A549 (cell line): Measurements from ENCODE around the gene KLF6. TPM values are rescaled to one million over a fixed set of nuclear protein-coding genes. Genes with fewer than 3 reads are reported as not detected.
A peak's percentile ranks its signal among the peaks of the same experiment; 100 is the strongest.

Experiments used
- BHLHE40 ChIP-seq: IDR thresholded peaks from 2 replicates; pipeline ENCODE4 v1.6.1; 2012; ENCODE audit warnings: low read depth, low read length, inconsistent platforms
- CBX8 ChIP-seq: fragments of 200-600 bp; sonication (generic); IDR thresholded peaks from 2 replicates; pipeline ENCODE4 v1.6.1; 2016
- CEBPB ChIP-seq, 2 experiments: fragments of >200 bp in 1 of 2; sonication (Bioruptor Twin) in 1 of 2; formaldehyde crosslinking in 1 of 2; IDR thresholded peaks; 2 replicates each; pipeline ENCODE4 v1.6.1; 2012 to 2016
- CHD4 ChIP-seq: fragments of 200-600 bp; sonication (generic); IDR thresholded peaks from 2 replicates; pipeline ENCODE4 v1.6.1; 2016; ENCODE audit warnings: antibody characterized with exemption, mild to moderate bottlenecking, borderline replicate concordance
- EHF ChIP-seq: fragments of 250-450 bp; sonication (Bioruptor Pico); IDR thresholded peaks from 2 replicates; pipeline ENCODE4 v1.5.0; 2020; ENCODE audit warnings: mild to moderate bottlenecking
- EHMT2 ChIP-seq: fragments of 200-600 bp; sonication (generic); IDR thresholded peaks from 2 replicates; pipeline ENCODE4 v1.6.1; 2016; ENCODE audit warnings: antibody characterized with exemption, low read depth, mild to moderate bottlenecking, moderate library complexity
- ESRRA ChIP-seq: fragments of 150-350 bp; IDR thresholded peaks from 2 replicates; pipeline ENCODE4 v1.6.1; 2014; ENCODE audit warnings: mild to moderate bottlenecking, low read length, borderline replicate concordance
- FOSB ChIP-seq: fragments of 250-450 bp; sonication (Bioruptor Pico); IDR thresholded peaks from 2 replicates; pipeline ENCODE4 v1.5.0; 2020; ENCODE audit warnings: mild to moderate bottlenecking, moderate library complexity
- FOSL2 ChIP-seq, 2 experiments: fragments of 450-650 bp in 1 of 2; fragments of >200 bp in 1 of 2; sonication (Bioruptor Twin) in 1 of 2; formaldehyde crosslinking; IDR thresholded peaks; 2 replicates each; pipeline versions ENCODE4 v1.5.0 to v1.6.1; 2016 to 2020; ENCODE audit warnings: mild to moderate bottlenecking in 1 of 2, moderate library complexity in 1 of 2
- FOXS1 ChIP-seq: fragments of 250-450 bp; sonication (Bioruptor Pico); IDR thresholded peaks from 2 replicates; pipeline ENCODE4 v1.5.0; 2020; ENCODE audit warnings: mild to moderate bottlenecking, moderate library complexity
- HOXA7 ChIP-seq: fragments of 250-450 bp; sonication (Bioruptor Pico); IDR thresholded peaks from 2 replicates; pipeline ENCODE4 v1.5.0; 2020; ENCODE audit warnings: mild to moderate bottlenecking, moderate library complexity
- JUN ChIP-seq, 2 experiments: fragments of >200 bp; sonication (Bioruptor Twin); formaldehyde crosslinking; IDR thresholded peaks; 2 replicates in 1 of 2; 3 replicates in 1 of 2; pipeline ENCODE4 v1.6.1; 2016 to 2017
- JUNB ChIP-seq: fragments of >200 bp; sonication (Bioruptor Twin); formaldehyde crosslinking; IDR thresholded peaks from 2 replicates; pipeline ENCODE4 v1.6.1; 2016
- KDM1A ChIP-seq: fragments of 200-600 bp; sonication (generic); IDR thresholded peaks from 2 replicates; pipeline ENCODE4 v1.6.1; 2016; ENCODE audit warnings: low read depth, mild to moderate bottlenecking
- KDM5A ChIP-seq: fragments of 200-600 bp; sonication (generic); IDR thresholded peaks from 2 replicates; pipeline ENCODE4 v1.6.1; 2016; ENCODE audit warnings: antibody characterized with exemption, mild to moderate bottlenecking
- MYC ChIP-seq: IDR thresholded peaks from 2 replicates; pipeline ENCODE4 v1.6.1; 2012; ENCODE audit warnings: mild to moderate bottlenecking, inconsistent platforms, low read length, improper control_type of control experiment, borderline replicate concordance
- NPAS2 ChIP-seq: fragments of 250-450 bp; sonication (Bioruptor Pico); IDR thresholded peaks from 2 replicates; pipeline ENCODE4 v1.8.0; 2022; ENCODE audit warnings: mild to moderate bottlenecking, moderate library complexity, borderline replicate concordance
- POLR2A ChIP-seq: IDR thresholded peaks from 2 replicates; pipeline ENCODE4 v1.6.1; 2012; ENCODE audit warnings: mild to moderate bottlenecking, low read length
- POLR2AphosphoS2 ChIP-seq: conservative IDR thresholded peaks from 2 replicates; pipeline ENCODE4 v1.6.1; 2012; ENCODE audit warnings: low read length, improper control_type of control experiment, inconsistent platforms
- RAD21 ChIP-seq, 2 experiments: fragments of >200 bp in 1 of 2; sonication (Bioruptor Twin) in 1 of 2; formaldehyde crosslinking in 1 of 2; IDR thresholded peaks in 1 of 2; conservative IDR thresholded peaks in 1 of 2; 2 replicates in 1 of 2; 3 replicates in 1 of 2; pipeline ENCODE4 v1.6.1; 2012 to 2018; ENCODE audit warnings: inconsistent platforms in 1 of 2
- REST ChIP-seq: fragments of 200-600 bp; sonication (generic); IDR thresholded peaks from 2 replicates; pipeline ENCODE4 v1.6.1; 2016; ENCODE audit warnings: antibody characterized with exemption, mild to moderate bottlenecking, moderate library complexity
- RFX5 ChIP-seq: fragments of 450-650 bp; IDR thresholded peaks from 2 replicates; pipeline ENCODE4 v1.7.1; 2014; ENCODE audit warnings: antibody characterized with exemption, mild to moderate bottlenecking, moderate library complexity
- RNF2 ChIP-seq: fragments of 200-600 bp; sonication (generic); IDR thresholded peaks from 2 replicates; pipeline ENCODE4 v1.6.1; 2016; ENCODE audit warnings: low read depth, mild to moderate bottlenecking, antibody characterized with exemption, moderate library complexity, borderline replicate concordance
- SMC3 ChIP-seq: fragments of >200 bp; sonication (Bioruptor Twin); formaldehyde crosslinking; IDR thresholded peaks from 3 replicates; pipeline ENCODE4 v1.6.1; 2018; ENCODE audit warnings: inconsistent platforms
- SREBF2 ChIP-seq: fragments of 450-650 bp; IDR thresholded peaks from 2 replicates; pipeline ENCODE4 v1.6.1; 2014; ENCODE audit warnings: mild to moderate bottlenecking, moderate library complexity
- TFCP2L1 ChIP-seq: fragments of 250-450 bp; sonication (Bioruptor Pico); IDR thresholded peaks from 2 replicates; pipeline ENCODE4 v1.5.0; 2021; ENCODE audit warnings: mild to moderate bottlenecking
- TP53 ChIP-seq: fragments of 250-450 bp; sonication (Bioruptor Pico); IDR thresholded peaks from 2 replicates; pipeline ENCODE4 v1.5.0; 2021; ENCODE audit warnings: mild to moderate bottlenecking, moderate library complexity
- ZFP36 ChIP-seq: fragments of 450-650 bp; IDR thresholded peaks from 2 replicates; pipeline ENCODE4 v1.6.1; 2014; ENCODE audit warnings: borderline replicate concordance; ENCODE audit not compliant: partially characterized antibody
- ZNF302 ChIP-seq: fragments of 250-450 bp; sonication (Bioruptor Pico); IDR thresholded peaks from 2 replicates; pipeline ENCODE4 v1.9.0; 2021; ENCODE audit warnings: inconsistent platforms, mild to moderate bottlenecking, moderate library complexity
- ZSCAN20 ChIP-seq: fragments of 250-450 bp; sonication (Bioruptor Pico); IDR thresholded peaks from 2 replicates; pipeline ENCODE4 v1.8.0; 2022; ENCODE audit warnings: mild to moderate bottlenecking, moderate library complexity
- polyA plus RNA-seq, 4 experiments: library from polyadenylated mRNA; depleted of rRNA in 3 of 4; stranded (reverse); fragments of >200 nt; fragmentation: RNase III in 1 of 4; extraction: RNeasy Plus Mini Kit Qiagen cat#74134 plus additional on column Dnase treatment in 1 of 4; gene quantifications; 2 replicates in 3 of 4; 3 replicates in 1 of 4; pipeline ENCODE4 v1.2.3, GENCODE V29; 2011 to 2017
- TF ChIP-seq, protein P1 (sequence below): fragments of 250-450 bp; sonication (Bioruptor Pico); IDR thresholded peaks from 2 replicates; pipeline ENCODE4 v1.5.0; 2020; ENCODE audit warnings: low read depth, mild to moderate bottlenecking, moderate library complexity
- TF ChIP-seq, protein P2 (sequence below): fragments of >200 bp; sonication (Bioruptor Twin); formaldehyde crosslinking; IDR thresholded peaks from 3 replicates; pipeline ENCODE4 v1.6.1; 2016
- TF ChIP-seq, protein P3 (sequence below): fragments of 450-650 bp; IDR thresholded peaks from 2 replicates; pipeline ENCODE4 v1.6.1; 2014; ENCODE audit warnings: antibody characterized with exemption
- TF ChIP-seq, protein P4 (sequence below): IDR thresholded peaks from 2 replicates; pipeline ENCODE4 v1.6.1; 2012; ENCODE audit warnings: low read depth, borderline replicate concordance
- TF ChIP-seq, protein P5 (sequence below): fragments of 150-350 bp; IDR thresholded peaks from 2 replicates; pipeline ENCODE4 v1.6.1; 2014; ENCODE audit warnings: low read depth, mild to moderate bottlenecking, low read length

The KLF6 gene
- polyA plus RNA-seq, 2 of the 4 experiments (the other 2 are of a cell fraction) = 31.9 to 86.8 TPM

DNA sequence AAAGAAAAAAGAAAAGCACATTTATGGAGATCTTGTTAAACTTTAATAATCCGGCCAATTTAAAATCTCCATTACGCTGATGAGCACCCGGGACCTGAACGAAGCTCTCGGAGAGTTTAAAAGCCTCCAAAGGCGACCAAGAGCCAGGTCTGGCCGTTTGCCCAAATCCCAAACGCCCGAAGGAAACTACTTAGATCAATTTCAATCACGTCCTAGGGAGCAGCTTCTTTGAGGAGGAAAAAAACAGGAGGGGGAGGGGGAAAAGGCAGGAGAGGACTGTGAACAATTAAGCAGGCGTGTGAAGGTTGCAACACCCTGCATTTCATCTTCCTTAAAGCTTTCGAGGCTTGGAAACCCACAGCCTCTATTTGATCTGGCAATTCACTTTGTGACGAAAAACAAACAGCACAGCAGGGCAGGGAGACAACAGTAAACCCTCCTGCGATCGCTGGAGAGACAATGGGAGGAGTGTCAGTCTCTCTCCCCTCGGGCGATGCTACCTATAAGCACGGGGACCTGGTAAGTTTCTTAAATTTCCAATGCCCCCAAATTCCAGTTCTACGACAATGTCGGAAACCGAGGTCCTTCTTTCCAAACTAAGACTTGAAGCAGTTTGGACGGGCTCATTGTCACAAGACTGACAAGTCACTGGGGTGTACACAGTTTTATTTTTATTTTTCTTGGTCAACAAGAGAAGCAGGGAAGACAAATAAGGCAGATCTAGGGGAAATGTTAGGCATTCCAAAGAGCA is 1.2 kb downstream of the KLF6 start (continued):
- no peak for TF ChIP-seq CHD4
- TF ChIP-seq RFX5 = no peak
- TF ChIP-seq RAD21 (conservative IDR thresholded peaks at IDR 0.05 in 1 of 2, IDR thresholded peaks at IDR 0.05 in 1 of 2) = no peak; a peak in 3 of 5 replicates
- TF ChIP-seq ZNF302 (CRISPR knock-in tag) = no peak
- TF ChIP-seq TFCP2L1 (CRISPR knock-in tag) = no peak
- TF ChIP-seq SMC3 = peak; percentile 31; the same call in 2 of the 3 replicates
- TF ChIP-seq, protein P1, sequence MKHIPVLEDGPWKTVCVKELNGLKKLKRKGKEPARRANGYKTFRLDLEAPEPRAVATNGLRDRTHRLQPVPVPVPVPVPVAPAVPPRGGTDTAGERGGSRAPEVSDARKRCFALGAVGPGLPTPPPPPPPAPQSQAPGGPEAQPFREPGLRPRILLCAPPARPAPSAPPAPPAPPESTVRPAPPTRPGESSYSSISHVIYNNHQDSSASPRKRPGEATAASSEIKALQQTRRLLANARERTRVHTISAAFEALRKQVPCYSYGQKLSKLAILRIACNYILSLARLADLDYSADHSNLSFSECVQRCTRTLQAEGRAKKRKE (CRISPR knock-in tag) = no peak
- no peak for TF ChIP-seq BHLHE40
- TF ChIP-seq, protein P2, sequence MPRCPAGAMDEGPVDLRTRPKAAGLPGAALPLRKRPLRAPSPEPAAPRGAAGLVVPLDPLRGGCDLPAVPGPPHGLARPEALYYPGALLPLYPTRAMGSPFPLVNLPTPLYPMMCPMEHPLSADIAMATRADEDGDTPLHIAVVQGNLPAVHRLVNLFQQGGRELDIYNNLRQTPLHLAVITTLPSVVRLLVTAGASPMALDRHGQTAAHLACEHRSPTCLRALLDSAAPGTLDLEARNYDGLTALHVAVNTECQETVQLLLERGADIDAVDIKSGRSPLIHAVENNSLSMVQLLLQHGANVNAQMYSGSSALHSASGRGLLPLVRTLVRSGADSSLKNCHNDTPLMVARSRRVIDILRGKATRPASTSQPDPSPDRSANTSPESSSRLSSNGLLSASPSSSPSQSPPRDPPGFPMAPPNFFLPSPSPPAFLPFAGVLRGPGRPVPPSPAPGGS = no peak; the same call in 2 of the 3 replicates
- TF ChIP-seq, protein P3, sequence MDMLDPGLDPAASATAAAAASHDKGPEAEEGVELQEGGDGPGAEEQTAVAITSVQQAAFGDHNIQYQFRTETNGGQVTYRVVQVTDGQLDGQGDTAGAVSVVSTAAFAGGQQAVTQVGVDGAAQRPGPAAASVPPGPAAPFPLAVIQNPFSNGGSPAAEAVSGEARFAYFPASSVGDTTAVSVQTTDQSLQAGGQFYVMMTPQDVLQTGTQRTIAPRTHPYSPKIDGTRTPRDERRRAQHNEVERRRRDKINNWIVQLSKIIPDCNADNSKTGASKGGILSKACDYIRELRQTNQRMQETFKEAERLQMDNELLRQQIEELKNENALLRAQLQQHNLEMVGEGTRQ = no peak
- peak; percentile 17; the same call in 1 of the 2 replicates for TF ChIP-seq FOSB
- no peak for TF ChIP-seq ZFP36
- TF ChIP-seq NPAS2 (CRISPR knock-in tag) = no peak
- no peak for TF ChIP-seq RNF2
- TF ChIP-seq TP53 = peak; percentile 69; the same call in 1 of the 2 replicates
- TF ChIP-seq REST = 0 out of 2 replicates have a peak, but pooled peaks have one; percentile 32
- no peak for TF ChIP-seq KDM1A
- peak; percentile 9; the same call in 1 of the 2 replicates for TF ChIP-seq POLR2AphosphoS2
- TF ChIP-seq, protein P4, sequence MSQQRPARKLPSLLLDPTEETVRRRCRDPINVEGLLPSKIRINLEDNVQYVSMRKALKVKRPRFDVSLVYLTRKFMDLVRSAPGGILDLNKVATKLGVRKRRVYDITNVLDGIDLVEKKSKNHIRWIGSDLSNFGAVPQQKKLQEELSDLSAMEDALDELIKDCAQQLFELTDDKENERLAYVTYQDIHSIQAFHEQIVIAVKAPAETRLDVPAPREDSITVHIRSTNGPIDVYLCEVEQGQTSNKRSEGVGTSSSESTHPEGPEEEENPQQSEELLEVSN = no peak
- no peak for TF ChIP-seq EHMT2
- TF ChIP-seq EHF (CRISPR knock-in tag) = no peak
- TF ChIP-seq POLR2A = no peak
- TF ChIP-seq FOXS1 = no peak
- peak; percentile 30 to 78; a peak in 3 of 5 replicates for TF ChIP-seq JUN (IDR thresholded peaks at IDR 0.05)
- peak; percentile 43; the same call in 1 of the 2 replicates for TF ChIP-seq JUNB
- TF ChIP-seq CEBPB (IDR thresholded peaks at IDR 0.05) = peak; percentile 89 to 93
- TF ChIP-seq CBX8 = no peak
- TF ChIP-seq MYC = no peak
- TF ChIP-seq ESRRA = no peak
- no peak for TF ChIP-seq SREBF2
- TF ChIP-seq, protein P5, sequence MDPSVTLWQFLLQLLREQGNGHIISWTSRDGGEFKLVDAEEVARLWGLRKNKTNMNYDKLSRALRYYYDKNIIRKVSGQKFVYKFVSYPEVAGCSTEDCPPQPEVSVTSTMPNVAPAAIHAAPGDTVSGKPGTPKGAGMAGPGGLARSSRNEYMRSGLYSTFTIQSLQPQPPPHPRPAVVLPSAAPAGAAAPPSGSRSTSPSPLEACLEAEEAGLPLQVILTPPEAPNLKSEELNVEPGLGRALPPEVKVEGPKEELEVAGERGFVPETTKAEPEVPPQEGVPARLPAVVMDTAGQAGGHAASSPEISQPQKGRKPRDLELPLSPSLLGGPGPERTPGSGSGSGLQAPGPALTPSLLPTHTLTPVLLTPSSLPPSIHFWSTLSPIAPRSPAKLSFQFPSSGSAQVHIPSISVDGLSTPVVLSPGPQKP = no peak
- no peak for TF ChIP-seq KDM5A
- TF ChIP-seq HOXA7 (CRISPR knock-in tag) = no peak
- TF ChIP-seq FOSL2 (IDR thresholded peaks at IDR 0.05) = peak; percentile 14; the same call in 1 of the 2 replicates
- TF ChIP-seq FOSL2 (CRISPR knock-in tag; IDR thresholded peaks at IDR 0.05) = peak; percentile 53; the same call in 1 of the 2 replicates
- no peak for TF ChIP-seq ZSCAN20 (CRISPR knock-in tag)
